Measurements from ENCODE around the gene MTIF3.
"Not testable (repeated sequence)": the region's sequence is repeated elsewhere in the genome, so short reads cannot be mapped to it uniquely, and the experiment has no call there.

The MTIF3 gene

DNA sequence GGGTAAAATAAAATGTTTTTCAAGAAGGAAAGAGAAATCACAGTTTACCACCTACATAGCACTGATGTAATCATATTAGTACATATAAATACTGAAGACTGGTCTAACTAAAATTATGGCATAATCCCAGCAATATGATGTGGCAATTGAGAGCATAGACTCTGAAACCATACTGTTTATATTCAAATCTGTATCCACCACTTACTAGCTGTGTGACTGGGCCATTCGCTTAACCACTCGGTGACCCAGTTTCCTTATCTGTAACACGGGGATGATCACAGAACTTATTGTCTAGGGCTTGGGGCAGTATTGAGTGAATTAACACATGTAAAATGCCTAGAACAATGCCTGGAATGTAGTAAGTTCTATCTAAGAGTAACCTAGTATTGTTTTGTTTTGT lies 39.0 kb downstream of the MTIF3 start:
- no peak for DNase-seq (ENCODE audit: low spot score)

DNA sequence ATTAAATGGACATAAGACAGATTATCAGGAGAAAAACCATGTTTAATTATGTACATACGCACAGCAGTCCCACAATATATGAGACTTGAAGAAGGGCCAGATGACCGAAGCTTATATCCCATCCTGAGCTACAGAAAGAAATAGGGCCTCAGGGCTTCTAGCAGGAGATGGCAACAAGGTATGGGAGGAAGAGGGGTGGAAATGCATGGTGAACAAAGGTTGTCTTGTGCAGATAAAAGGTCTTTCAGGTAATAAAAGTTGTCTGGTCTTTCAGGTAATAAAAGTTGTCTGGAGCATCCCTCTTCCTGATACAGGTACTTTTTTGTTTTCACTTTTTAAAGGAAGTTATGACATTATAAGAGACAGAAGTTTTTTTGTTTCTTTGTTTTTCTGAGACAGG lies 41.4 kb downstream of the MTIF3 start:
- DNase-seq (ENCODE audit: low spot score), result no peak

DNA sequence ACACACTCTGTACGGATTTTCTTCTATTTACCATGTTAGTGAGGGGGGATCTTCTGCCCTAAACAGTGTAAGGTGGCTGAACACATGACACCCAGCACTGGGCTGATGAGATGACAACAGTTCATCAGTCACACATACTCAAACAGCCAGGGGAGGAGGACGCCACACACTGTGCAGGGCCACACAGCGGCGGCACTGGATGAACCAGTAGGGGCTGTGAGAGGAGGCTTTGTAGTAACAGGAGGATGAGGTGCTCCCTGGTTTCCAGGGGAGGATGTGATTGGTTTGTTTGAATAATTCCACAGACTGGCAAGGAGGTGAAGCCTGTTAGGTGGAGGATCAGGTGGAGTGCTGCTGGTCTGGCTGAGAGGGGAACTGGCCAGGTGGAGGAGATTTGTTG lies 42.3 kb downstream of the MTIF3 start:
- DNase-seq (ENCODE audit: low spot score), result no peak

DNA sequence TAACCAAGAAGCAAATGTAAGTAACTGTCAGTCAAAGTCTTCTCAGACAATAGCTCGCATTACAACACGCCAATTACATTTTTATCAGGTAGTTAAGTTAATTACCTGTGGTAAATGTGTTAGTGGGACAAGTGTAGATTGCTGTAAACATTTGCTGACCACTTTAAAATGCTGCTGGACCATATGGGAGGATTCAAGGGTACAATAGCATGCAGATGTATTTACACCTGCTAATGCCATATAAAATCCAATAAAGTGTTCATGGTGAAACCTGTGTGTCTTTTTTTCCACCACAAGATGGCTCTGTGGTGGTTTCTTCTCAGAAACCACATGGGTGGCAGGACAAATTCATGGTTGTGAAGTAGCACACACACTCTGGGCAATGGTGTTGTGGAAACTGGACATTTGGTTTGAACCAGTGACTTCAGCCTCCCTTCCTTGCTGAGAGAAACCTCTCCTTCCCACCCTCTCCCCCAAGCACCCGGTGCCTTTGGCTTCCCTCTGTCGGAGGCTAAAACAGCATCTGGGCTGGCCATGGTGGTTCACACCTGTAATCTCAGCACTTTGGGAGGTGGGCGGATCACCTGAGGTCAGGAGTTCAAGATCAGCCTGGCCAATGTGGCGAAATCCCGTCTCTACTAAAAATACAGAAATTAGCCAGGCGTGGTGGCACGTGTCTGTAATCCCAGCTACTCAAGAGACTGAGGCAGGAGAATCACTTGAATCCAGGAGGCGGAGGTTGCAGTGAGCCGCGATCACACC lies 44.0 kb downstream of the MTIF3 start:
- peak; percentile 45 for DNase-seq (ENCODE audit: low spot score)

DNA sequence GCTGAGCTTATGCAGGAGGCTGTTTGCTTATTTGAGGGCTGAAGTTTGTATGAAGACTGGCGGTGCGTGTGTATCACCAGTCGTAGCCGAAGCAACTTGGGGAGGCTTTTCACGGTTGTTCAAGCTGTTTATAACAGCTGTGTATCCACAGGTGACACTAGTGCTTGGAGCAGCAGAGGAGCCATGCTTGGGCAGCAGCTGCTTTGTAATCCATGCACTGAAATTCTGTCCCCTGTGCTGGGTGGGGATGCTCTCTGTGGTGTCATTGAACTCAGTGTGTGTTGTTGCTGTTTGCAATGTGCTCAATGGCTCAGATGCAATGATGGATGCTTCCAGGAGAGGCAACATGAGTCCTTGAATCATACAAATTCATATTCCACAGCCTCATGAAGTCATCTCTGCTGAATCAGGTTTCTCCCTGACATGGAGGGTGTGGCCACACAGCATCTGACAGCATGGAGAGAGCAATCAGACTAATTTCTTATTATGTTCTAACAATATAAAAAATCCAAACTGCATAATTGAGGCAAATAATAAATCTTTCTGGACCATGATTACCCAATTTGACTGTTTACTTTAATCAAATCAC lies 44.7 kb downstream of the MTIF3 start:
- no peak for DNase-seq (ENCODE audit: low spot score)

DNA sequence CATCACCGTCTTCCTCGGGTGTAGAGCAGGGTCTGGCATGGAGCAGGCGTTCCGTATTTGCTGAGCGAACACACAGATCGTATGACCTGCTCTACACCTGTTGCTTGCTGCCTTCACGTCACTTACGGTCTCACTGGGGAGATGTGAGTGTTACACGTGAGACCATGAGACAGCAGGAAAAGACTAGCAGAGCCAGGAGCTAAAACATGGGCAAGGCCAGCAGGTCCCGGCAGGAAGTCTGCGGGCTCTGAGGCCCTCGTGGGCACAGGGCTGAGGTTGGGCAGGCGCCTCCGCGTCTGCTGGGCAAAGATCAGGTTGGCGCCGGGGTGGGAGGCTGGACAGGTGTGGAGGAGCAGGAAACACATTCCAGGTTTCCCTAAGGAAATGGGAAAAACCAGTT lies 45.7 kb downstream of the MTIF3 start:
- no peak for DNase-seq (ENCODE audit: low spot score)

DNA sequence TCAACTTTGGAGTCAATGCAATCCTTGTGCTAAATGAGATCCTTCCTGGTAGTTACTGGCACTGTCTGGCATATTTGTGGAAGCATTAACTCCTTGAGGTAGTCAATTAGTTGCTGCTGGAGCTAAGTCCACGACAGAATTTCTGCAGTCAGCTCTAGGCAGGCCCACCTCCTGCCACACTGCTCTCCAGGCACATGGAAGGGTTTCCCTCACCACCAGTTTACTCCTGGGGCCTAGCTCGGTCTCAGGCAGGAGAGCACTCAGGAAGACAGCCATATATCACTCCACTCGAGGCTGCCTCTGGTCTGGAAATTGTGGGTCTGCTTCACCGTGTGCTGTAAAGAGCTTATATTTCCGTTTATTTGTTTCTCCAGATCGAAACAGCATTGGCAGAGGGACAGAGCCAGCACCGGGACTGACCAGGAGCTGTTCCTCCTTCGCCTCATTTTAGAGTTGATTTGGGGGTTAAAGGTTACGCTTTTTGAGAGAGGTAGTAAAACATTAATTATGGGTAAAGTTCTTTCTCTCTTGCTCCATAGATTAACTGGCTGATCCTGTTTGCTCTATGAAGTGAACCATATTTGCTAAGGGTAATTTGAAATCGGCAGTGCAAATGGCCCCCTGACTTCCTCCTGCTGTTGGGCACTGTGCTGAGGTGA lies 46.5 kb downstream of the MTIF3 start:
- peak; percentile 51 for DNase-seq (ENCODE audit: low spot score)

DNA sequence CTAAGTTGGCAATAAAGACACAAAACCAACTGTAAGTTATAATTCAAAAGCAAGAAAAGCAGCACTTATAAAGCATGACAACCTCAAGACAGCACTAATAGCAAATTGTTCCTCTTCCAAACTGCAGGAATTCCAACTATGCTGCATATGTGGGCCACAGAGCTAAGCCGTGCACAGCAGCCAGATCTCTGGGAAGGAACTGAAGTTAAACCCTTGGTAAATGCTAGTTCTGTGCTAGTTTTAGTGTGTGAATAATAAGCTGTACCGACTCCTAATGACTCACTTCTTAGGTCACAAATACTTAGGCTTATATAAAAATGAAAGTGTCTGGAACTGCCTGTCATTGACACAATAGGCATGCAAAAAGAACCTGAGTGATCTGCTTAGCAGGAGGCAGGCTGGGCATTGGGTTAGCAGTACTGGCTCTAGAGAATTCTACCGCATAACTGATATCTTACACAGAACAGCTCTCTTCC lies 47.1 kb downstream of the MTIF3 start:
- no peak for DNase-seq (ENCODE audit: low spot score)

DNA sequence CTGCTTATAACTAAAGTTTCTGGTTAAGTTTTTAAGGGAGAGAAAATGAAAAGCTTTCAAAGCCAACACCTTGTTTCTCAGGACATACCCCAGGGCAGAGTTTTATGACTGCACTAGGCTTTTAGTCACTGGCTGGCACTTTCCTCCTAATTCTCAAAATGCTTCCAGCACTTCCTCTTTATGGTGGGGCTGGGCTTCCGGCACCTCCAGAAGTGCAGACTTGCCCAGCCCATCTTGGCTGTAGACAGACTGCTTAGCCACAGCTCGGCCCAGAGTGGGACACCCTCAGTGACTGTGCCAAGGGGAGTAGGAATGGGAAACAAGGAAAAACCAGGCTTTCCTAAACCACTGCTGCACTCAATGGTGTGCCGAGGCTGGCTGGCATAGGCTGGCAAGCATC lies 49.2 kb downstream of the MTIF3 start:
- DNase-seq (ENCODE audit: low spot score), result no peak

DNA sequence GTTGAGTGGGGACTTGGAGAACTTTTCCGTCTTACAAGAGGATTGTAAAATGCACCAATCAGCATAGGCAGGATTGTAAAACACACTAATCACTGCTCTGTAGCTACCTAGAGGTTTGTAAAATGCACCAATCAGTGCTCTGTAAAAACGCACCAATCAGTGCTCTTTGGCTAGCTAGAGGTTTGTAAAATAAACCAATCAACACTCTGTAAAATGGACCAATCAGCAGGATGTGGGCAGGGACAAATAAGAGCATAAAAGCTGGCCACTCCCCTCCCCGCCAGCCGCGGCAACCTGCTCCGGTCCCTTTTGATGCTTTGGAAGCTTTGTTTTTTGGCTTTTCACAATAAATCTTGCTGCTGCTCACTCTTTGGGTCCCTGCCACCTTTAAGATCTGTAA lies 50.0 kb downstream of the MTIF3 start:
- not testable (repeated sequence) for DNase-seq (ENCODE audit: low spot score)

DNA sequence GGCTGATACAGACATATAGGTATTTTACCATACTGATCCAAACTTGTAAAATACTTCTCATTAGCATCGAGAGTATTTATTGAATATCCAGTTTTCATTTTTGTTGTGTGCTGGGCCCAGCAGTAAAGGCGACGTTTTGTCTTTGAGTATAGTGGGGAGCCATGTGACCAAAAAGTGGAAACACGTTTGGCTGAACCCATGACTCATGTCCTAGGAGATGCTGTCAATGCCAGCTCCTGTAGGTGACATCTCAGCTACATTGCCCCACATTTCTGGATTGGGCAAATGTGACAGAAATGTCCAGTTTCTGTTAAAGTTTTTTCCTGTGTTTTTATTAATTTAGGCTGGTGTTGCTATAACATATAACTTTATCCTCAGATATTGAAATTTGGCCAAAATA lies 52.0 kb downstream of the MTIF3 start:
- no peak for DNase-seq (ENCODE audit: low spot score)

DNA sequence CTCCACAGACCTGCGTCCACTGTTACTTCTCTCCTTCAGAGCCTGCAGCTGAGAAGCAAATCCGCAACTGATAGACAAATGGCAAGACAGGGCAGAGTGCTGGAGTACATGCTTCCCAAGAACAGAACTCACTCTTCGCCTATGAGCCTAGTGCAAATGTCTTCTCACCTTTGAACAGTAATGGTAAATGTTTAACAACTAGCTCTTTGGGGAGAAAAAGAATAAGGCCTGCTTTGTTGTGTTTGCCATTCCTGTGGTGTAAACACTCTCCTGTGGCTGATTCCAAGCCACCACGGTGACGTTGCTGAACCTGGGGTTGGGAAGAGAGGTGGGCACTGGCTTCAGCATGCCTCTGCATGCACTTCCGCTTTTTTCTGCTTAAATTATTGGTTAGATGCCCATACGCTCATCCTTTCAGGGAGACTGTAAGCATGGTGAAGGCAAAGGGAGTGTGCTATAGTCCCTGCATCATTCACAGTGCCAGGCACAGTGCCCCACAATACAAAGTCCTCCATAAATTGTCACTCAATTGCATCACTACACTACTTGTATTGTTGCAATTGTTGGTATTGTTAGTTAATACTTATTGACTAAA lies 54.0 kb downstream of the MTIF3 start:
- peak; percentile 65 for DNase-seq (ENCODE audit: low spot score)

DNA sequence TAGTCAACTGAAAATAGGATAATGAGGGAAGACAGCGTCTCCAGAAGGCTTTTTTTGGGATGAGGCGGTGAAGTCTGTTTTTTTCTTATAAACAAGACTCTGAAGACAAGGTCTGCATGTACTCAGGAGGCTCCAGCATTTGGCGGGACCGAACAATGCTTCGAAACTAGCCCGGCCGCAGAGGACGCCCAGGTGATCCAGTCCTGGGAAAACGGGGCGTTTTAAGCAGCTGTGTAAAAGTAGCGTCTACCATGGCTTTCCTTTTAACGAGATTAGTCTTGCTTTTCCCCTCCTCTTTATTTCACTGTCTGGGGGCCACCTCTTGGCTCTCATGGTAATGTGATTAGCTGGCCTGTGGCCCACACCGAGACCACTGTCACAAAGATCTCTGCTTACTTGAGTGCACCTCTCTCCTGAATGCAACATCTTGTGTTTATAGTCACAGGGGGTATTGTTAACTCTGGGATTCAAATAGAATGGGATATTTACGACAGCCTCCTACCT lies 55.3 kb downstream of the MTIF3 start:
- no peak for DNase-seq (ENCODE audit: low spot score)

DNA sequence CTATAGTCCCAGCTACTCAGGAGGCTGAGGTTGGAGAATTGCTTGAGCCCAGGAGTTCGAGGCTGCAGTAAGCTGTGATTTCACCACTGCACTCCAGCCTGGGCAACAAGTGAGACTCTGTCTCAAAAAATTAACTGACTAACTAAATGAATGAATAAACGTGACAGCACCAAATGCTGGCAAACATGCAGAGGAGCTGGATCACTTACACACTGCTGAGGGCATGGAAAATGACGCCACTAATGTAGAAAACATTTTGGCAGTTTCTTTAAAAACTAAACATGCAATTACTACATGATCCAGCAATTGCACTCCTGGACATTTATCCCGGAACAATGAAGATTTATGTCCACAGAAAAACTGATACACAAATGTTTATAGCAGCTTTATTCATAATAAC lies 57.3 kb downstream of the MTIF3 start:
- DNase-seq (ENCODE audit: low spot score), result no peak

DNA sequence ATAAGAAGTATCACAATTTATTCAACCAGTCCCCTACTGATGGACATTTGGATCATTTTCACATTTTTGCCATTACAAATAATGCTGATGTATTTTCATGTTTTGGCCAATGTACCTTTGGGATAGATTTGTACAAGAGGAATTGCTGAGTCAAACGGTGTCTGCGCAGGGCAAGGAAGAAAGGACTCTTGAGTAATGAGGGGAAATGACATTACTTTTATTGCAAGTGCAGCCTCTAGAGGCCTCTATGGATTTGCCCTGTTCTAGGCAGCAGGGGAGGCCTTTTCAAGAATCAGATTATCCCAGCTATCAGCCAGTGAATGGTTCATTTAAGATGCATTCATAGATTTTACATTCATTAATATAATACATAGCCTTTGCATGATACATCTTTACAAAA lies 58.9 kb downstream of the MTIF3 start:
- DNase-seq (ENCODE audit: low spot score), result no peak

DNA sequence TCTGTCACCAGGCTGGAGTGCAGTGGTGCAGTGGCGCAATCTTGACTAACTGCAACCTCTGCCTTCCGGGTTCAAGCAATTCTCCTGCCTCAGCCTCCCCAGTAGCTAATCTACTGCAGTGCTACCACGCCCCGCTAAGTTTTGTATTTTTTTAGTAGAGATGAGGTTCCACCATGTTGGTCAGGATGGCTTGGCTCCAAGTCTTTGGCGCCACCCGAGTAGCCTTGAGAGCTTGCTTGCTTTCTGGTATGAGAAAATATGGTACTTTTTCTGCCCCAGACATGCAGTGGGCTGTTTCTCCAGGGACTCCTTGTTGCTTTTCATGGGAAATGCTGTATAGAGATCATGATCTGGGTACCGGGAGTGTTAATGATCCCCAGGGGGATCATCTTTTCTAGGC lies 60.5 kb downstream of the MTIF3 start:
- no peak for DNase-seq (ENCODE audit: low spot score)

DNA sequence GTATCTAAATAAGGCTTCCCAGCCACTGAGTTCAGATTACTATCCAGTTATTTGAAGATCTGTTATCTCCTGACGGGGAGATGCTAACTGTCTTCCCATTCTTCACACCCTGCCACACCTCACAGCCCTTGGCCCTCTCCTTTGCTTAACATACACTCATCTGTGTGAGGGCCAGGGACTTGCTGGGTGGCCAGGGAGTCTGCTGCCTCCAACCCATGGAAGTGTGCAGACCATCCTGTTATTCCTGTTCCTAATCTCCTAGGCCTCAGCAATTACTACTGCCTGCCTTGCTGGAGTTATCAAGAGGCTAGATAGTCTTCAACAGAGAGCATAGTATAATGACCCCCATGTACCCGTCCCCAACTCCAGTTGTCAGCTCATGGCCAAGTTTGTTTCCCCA lies 62.1 kb downstream of the MTIF3 start:
- no peak for DNase-seq (ENCODE audit: low spot score)

Data from HuH-7 (cell line).